HCT116 (cell line): ENCODE measurements around the gene ITPR1.

ENCODE experiments used
- EZH2 ChIP-seq: fragments of 200-600 bp; sonication (generic); IDR thresholded peaks from 2 replicates; pipeline ENCODE4 v1.6.1; 2017; ENCODE audit warnings: antibody characterized with exemption, mixed run types
- FOSL1 ChIP-seq: IDR thresholded peaks from 2 replicates; pipeline ENCODE4 v1.6.1; 2012; ENCODE audit warnings: low read depth
- POLR2AphosphoS5 ChIP-seq: IDR thresholded peaks from 2 replicates; pipeline ENCODE4 v1.6.1; 2011; ENCODE audit warnings: mild to moderate bottlenecking, low read depth, low read length, moderate library complexity
- TF ChIP-seq, protein P1 (sequence below), 3 experiments: fragments of 200-600 bp in 1 of 3; sonication (generic) in 1 of 3; IDR thresholded peaks in 2 of 3; conservative IDR thresholded peaks in 1 of 3; 2 replicates each; pipeline ENCODE4 v1.5.1; 2012 to 2017; ENCODE audit warnings: low read depth in 2 of 3, low read length in 2 of 3, antibody characterized with exemption in 1 of 3, borderline replicate concordance in 1 of 3, control low read depth in 1 of 3, mild to moderate bottlenecking in 1 of 3, mixed read lengths in 1 of 3, mixed run types in 1 of 3, moderate library complexity in 1 of 3; ENCODE audit not compliant: insufficient read depth in 1 of 3

DNA sequence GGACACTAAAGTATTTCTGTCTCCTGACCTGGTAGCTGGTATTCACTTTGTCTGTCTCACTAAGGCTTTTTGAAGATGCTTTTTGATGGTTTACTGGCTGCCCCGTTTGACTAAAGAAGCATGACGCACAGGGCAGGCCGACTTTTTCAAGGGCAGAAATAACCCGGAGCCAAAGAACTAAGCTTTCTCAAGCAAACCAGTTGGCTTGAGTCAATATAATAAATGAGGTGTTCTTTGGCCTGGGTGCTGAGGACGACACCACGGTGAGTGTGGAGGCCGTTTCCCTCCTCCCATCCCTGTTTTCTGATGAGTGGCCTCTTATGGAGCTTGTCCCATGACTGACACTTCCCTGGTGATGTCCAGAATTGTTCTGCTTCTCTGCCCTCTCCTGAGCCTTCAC, 220.9 kb downstream of the ITPR1 start:
- TF ChIP-seq POLR2AphosphoS5 (no peak), FOSL1 (no peak), EZH2 (no peak)
- TF ChIP-seq, protein P1, sequence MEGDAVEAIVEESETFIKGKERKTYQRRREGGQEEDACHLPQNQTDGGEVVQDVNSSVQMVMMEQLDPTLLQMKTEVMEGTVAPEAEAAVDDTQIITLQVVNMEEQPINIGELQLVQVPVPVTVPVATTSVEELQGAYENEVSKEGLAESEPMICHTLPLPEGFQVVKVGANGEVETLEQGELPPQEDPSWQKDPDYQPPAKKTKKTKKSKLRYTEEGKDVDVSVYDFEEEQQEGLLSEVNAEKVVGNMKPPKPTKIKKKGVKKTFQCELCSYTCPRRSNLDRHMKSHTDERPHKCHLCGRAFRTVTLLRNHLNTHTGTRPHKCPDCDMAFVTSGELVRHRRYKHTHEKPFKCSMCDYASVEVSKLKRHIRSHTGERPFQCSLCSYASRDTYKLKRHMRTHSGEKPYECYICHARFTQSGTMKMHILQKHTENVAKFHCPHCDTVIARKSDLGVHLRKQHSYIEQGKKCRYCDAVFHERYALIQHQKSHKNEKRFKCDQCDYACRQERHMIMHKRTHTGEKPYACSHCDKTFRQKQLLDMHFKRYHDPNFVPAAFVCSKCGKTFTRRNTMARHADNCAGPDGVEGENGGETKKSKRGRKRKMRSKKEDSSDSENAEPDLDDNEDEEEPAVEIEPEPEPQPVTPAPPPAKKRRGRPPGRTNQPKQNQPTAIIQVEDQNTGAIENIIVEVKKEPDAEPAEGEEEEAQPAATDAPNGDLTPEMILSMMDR (IDR thresholded peaks at IDR 0.05 in 2 of 3, conservative IDR thresholded peaks at IDR 0.05 in 1 of 3; ENCODE audit: borderline replicate concordance in 1 of 3, insufficient read depth in 1 of 3, low read depth in 2 of 3, low read length in 2 of 3): no peak
